Esophagus mucosa (tissue), 1 donor: ENCODE results near the gene ROR2. TPM values are rescaled to one million over a fixed set of nuclear protein-coding genes. Genes with fewer than 3 reads are reported as not detected.
"Not testable (repeated sequence)": the region's sequence is repeated elsewhere in the genome, so short reads cannot be mapped to it uniquely, and the experiment has no call there.

ENCODE experiments used
- ATAC-seq: fragments of 200-7000 bp; cut with Tn5 transposase; one replicate; pipeline ENCODE4 v1.9.1; 2020
- total RNA-seq: library from RNA; stranded (reverse); gene quantifications from one replicate; pipeline ENCODE4 v1.2.4, GENCODE V29; 2023
- donor health status: DM: yes; HTN: yes; CAD: no.

The ROR2 gene
- total RNA-seq, 1 donor from 2014 or later: 2.5 TPM

DNA sequence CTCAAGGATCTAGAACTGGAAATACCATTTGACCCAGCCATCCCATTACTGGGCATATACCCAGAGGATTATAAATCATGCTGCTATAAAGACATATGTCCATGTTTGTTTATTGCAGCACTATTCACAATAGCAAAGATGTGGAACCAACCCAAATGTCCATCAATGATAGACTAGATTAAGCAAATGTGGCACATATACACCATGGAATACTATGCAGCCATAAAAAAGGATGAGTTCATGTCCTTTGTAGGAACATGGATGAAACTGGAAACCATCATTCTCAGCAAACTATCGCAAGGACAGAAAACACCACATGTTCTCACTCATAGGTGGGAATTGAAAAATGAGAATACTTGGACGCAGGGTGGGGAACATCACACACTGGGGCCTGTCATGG lies 336.0 kb downstream of the ROR2 start:
- not testable (repeated sequence) for ATAC-seq

DNA sequence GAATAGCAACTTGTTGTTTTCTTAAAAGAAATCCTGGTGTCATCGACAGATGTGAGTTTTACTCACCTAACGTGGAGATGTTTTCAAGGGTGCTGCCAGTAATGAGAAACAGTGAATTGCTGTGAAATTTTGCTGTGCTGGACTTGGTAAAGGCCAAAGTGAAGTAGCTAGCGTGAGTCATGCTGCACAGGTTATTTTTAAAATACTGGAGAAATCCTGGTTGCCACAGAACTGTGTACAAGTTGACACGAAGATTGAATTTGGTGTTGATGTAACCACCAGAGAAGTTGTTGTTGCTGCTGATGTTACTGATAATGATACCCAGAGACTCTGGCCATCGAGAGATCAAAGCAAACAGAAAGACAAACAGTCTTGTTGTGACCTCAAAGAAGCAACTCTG lies 338.4 kb downstream of the ROR2 start:
- no peak for ATAC-seq

DNA sequence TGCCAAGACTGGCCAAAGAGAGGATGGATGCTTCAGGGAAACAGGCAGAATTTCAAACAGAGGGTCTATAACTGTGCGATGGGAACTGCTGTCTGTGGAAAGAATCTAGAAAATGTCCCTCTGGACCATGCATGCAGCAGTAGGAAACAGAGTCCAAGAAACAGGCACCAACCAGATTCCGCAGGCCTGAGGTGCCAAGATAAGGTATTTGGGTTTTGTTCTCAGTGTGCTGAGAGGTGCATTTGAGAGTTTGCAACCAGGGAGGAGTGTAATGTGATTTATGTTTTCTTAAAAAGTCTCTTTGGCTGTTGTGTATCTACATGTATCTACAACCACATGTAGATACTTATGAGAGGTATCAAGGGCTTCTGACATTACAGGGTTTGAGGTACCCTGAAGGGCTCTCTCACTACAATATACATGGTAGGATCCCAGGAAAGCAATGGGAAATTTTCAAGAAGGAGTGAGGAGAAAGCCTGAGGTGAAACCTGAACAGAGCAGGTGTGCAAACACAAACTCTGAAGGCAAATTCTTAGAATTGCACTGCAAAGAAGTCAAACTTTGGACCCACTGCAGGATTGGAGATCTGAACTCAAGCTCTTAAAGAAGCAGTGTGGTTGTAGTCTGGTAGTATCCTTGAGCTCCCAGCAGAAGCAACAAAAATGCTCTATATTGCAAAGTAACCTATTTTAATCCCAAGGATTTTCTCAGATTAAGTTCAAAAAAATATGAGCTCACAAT lies 343.6 kb downstream of the ROR2 start:
- no peak for ATAC-seq

DNA sequence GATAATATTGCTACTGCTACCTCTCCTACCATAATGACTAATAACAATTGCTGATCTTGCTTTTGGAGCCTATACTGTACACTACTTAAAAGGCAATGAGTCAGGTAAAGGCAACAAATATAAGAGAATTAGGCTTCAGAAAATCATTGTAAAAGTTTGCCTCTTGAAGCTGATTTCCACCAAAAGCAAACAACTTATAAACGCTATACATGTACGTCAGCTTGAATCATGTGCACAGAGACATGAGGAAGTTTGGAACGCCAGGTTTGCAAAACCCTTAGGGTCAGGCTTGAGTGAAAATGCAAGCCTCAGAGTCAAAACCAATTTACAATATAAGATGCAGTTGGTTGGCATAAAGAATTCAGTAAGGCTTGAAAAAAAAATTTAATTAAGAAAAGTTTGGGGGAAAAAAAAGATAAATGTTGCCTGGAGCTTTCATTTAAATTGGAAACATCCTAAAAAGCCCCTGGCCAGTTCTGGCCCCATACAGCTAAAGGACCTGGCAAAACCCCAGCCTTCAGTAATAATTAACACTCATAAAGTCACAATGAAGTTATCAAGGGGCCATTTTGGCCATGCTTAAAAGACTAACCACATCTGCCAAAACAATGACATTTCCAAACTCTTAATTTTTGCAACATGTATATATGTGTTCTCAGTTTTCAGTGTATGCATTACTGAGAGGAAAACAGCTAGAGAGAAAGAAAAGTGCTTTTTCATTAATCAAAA lies 345.4 kb downstream of the ROR2 start:
- ATAC-seq: no peak

DNA sequence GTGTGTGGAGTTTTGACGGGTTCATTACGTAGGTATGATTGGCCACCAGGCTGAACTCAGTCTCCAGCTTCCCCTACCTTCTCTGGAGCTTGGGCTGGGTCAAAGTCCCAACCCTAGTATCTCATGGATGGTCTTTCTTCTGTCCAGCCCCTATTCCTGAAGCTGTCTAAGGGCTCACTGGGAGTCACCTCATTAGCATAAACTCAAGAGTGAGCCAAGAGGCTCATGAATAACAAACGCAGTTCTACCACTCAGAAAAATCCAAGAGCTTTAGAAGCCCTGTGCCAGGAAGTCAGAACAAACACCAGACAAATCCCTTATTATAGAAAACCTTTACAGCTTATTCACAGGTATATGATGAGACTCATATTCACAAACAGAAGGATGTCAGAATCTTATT lies 346.1 kb downstream of the ROR2 start:
- ATAC-seq: no peak

DNA sequence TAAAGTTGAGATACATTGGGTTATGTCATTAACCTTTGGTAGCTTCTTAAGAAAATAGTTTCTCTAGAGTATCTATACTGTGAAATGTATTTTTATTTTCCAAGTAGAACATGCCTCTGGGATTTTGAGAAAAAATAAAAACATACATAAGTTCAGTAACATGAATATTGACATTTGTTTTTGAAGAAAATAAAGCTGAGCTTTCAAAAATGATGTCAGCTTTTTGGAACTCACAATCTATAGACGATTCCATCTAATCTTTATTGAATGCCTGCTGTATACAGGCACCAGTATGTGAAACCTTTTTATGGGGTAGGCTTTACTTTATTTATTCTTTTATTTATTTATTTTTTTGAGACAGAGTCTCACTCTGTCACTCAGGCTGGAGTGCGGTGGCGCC lies 350.5 kb downstream of the ROR2 start:
- ATAC-seq: no peak

DNA sequence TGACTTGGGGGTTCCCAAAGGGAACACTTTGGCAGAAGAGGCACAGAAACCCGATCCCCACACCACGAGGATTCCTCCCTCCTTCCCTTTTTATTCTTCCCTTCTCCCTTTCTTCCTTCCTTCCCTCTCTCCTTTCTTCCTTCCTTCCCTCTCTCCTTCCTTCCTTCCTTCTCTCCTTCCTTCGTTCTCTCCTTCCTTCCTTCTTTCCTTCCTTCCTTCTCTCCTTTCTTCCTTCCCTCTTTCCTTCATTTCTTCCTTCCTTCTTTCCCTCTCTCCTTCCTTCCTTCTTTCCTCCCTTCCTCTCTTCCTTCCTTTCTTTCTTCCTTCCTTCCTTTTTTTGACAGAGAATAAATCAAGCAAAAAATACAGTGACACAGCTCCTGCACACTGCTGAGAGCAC lies 358.4 kb downstream of the ROR2 start:
- ATAC-seq: no peak

DNA sequence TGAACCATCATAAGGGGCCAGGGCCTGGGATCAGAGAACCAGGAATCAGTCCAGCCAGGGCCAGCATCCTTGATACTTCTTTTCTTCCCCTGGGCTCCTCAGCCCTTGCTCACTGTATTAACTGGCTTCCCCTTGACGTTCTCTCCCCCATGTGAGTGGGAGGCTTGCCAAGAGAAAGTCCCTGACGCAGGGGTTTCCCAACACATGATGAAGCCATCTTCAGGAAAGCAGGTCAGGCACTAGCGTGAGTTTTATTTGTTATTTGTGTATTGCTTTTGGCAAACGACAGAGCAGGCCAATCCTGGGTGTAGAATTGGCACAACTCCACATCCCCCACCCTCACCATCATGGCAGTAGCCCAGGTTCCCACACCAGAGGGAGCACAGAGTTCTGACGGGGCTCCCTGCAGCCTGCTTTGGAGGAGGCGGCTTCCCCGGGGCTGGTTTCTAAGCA lies 360.9 kb downstream of the ROR2 start:
- ATAC-seq: no peak

DNA sequence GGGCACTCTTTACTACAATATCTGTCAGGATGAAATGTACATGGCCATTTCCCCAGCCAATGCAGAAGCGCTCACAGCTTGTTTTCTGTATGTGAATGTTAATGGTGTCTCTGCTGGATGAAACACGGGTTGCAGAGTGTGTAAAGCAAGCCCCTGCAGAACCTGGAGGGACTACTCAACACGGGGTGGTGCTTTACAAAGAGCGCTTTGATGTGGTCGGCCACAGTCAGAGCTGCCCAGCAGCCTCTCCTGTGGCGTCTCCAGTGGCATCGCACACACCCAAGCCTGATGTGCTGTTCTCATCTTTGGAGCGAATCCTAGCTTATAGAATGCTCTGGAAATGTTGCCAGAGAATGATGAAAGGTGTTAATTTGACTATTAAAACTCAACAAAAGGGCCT lies 363.7 kb downstream of the ROR2 start:
- peak; percentile 29 for ATAC-seq

DNA sequence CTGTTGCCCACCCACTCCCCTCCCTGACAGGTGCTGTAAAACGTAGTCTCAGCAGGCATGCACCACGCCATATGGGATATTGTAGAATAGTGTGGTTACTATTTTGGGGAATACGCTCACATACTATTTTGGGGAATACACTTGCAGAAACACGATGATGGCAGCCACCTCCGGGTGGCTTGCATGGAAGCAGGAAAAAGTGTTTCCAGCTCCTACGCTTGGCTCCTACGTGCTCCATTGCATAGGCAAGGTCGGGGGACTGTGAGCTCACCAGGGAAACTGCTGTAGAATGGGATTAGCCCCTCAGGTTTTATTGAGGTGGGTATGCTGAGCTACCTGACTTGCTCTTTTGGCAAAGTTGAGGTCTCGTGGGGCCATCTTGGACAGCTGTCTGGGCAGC lies 366.1 kb downstream of the ROR2 start:
- no peak for ATAC-seq

DNA sequence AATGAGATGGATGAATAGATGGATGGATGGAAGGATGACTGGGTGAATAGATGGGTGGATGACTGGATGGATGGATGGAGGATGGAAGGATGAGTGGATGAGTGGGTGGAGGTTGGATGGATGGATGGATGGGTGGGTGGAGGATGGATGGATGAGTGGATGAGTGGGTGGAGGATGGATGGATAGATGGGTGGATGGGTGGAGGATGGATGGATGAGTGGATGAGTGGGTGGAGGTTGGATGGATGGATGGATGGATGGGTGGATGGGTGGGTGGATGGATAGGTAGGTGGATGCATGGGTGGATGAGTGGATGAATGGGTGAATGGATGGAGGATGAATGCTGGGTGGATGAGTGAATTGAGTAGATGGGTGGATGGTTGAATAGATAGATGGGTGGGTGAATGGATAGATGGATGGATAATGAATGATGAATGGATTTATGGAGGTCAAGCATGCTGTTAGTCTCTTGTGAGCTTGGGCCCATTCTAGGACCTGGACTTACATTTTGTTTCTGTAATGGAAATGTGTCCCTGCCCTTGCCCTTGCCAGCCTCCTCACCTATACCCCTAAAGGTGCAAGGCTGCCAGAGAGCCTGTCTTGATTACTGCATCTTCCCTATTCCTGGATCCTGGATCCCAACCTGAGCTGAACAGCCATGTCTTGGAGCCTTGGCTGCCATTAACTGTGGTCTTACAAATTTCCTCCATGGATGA lies 366.7 kb downstream of the ROR2 start:
- no peak for ATAC-seq

DNA sequence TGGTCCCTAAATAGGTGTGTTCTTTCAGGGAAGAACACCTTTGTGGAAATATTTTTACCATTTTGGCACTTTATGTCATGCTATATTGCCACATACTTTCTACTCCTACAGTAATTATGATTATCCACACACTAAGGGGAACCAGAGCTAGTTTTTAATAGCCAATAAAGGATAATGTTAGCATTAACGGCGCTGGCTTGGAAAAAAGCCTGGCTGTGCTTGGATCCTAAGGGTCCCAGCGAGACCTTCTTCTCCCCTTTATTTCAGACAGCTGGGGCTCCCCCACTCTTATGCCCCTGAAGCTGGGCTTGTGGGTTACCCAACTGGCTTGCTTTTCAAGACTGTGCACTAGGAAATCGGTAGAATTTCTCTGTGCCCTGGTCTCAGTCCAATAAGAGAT lies 367.8 kb downstream of the ROR2 start:
- ATAC-seq: no peak

DNA sequence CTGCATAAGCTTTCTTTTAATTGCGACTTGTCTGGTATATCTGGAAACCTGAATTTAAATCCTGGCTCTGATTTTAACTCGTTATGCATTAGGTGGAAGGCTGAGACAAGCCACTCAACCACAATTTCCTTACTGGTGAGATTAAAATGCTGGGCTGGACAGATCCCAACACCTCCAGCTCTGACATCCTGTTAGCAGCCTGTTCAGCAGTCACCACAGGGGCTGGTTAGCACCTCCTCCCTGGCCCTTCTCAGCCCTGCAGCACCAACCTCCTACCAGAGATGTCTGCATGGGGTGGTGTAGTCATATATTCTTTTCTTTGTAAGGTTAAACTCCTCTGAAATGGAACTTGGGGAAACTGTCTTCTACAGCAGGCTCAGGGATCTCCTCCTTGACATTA lies 369.9 kb downstream of the ROR2 start:
- ATAC-seq: peak; percentile 37

DNA sequence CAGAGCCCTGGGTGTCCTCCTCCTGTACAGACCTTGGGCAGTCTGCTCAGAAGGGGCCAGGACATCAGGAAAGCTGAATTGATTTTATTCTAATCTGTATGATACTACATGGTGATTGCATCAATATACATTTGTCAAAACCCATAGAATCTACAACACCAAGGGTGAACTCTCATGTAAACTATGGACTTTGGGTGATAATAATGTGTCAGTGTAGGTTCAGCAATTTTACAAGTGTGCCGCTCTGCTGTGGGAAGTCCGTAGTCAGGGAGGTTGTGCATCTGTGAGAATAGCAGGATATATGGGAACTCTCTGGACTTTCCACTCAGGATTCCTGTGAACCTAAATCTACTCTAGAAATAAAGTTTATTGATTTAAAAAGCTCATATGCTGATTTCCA lies 371.1 kb downstream of the ROR2 start:
- ATAC-seq: no peak

DNA sequence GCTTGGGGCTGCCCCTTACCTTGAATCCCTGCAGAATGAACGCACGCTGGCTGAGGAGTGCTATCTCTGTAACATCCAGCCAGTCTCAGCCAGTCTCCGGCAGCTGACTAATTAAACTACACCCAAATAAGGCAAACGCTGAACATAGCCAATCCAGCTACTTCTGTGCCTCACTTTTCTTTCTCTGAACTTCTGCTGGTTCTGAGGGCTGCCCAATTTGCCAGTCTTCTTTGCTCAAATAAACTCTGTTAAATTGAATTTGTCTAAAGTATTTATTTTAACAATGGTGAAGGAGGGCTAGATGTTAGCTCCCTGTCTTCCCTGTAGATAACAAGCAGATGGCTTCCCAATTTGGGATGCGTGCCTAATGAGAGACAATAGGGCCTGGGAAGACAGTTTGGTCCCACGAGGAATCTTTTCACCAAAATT lies 372.4 kb downstream of the ROR2 start:
- ATAC-seq: peak; percentile 51

DNA sequence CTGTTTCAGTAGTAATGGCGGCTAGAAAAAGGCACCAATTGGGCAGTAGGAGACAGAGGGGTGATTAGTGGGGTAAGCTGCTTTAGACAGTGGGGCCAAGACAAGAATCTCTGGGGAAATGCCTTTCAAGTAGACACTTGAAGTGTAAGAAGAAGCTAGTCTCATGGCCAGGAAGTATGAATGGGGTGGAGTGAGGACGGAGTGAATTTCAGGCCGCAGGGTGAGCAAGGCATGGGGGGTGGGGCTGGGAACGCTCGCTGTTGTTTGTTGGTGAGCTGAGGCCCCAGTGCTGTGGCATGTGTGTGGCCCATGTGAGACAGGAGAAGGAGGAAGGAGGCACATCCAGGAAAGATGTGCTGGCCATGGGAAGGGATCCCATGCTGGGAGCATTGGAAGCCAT lies 377.2 kb downstream of the ROR2 start:
- peak; percentile 22 for ATAC-seq

DNA sequence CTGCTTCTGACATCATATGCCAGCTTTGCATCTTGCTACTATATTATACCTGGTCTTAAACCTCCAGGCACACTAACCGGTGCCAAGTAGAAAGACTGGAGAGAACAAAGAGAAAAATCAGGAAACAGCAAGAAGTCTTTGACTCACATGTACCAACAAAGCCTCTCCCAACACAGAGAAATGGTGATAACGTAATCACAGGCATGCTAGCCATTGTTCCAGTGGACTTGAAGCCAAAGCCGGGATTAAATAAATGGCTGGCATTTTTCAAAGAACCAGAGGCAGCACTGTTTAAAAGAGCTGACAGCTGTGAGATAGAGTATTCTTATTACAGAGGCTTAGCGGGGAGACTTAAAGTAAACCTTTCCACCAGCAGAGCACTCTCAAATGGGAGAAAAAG lies 378.0 kb downstream of the ROR2 start:
- ATAC-seq: peak; percentile 95

DNA sequence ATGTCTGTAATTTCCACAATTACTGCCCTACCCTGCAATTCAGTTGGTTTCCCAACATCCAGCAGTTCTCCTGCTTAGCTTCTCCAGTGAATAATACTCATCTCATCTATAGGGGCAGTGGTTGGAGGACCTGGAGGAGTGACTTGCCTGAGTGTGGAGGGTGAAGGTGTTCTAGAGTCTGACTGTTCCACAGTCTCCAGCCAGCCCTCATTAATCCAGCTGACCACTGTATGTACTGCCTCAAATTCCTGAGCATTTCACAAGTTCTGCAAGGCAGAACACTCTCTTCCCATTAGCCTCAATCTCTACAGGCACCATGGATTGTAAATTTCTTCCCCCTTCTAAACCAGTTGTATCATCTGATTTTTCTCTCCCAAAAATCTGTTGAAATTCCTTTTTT lies 379.0 kb downstream of the ROR2 start:
- ATAC-seq: no peak

DNA sequence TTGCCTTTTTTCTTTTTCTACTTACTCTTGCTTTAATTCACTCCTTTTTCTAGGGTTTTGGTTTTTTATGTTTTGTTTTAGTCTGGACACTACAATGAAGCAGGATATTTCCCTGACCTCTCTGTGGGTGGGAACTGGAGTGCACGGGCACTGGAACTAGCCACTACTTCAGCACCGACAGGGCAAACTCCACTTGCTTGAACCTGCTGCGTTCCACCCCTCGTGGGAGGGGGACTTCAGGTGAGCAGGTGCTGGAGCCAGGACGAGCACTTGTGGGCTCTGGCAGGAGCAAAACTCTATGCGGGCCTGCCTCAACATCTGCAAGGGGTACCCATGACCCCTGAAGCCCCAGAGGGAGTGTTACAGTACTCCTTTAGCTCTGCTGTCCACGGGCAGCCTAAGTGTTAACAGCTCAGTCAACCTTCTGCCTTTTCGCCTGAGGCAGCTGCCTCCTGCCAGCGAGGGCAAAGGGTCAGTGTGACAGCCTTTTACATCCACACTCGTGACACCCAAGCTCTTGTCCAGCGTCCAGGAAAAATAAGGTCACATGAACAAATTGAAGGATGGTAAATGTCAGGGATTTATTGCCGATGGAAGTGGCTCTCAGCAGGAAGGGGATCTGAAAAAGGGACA lies 382.3 kb downstream of the ROR2 start:
- ATAC-seq: no peak

DNA sequence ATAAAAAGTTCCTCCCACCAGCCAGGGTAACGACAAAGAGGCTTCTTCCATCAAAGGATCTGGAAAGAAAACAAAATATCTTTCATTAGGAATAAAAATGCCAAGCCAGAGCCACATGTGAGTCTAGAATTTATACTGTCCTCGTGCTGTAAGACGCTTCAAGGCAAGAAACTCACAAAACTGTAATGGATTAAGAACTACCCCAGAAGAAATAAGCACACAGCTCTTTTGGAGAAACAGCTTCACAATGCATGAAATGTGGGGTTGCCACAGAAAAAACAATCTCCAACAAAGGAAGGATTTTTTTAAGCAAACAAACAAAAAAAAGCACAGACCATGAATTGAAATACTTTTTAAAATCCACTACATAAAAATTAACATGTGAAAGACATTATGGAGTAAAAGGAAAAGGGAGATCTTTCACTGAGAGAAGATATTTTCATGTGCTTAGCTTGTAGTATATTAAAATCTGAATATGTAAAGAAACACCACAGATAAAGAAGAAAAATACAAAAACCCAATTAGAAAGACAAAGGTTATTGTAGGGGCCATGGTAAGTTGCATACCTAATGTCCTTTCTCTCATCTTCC lies 385.9 kb downstream of the ROR2 start:
- no peak for ATAC-seq

DNA sequence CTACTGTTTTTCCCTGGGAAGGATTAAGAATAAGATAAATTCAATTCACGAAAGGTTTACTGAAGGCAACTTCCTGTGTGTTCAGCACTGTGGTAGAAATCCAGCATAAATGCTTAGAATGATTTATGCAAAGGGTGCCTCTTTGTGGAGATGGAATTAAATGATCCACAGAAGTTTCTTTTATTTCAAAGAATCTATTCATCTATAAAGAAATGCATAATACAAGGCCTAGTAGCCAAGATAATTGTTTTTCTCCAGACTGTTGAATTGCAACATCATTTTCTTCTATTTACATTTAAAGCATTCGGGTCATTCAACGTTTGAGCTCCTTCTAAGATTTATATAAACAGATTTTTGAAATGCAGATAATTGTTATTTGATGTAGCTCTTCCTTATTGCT lies 387.6 kb downstream of the ROR2 start:
- ATAC-seq: no peak

DNA sequence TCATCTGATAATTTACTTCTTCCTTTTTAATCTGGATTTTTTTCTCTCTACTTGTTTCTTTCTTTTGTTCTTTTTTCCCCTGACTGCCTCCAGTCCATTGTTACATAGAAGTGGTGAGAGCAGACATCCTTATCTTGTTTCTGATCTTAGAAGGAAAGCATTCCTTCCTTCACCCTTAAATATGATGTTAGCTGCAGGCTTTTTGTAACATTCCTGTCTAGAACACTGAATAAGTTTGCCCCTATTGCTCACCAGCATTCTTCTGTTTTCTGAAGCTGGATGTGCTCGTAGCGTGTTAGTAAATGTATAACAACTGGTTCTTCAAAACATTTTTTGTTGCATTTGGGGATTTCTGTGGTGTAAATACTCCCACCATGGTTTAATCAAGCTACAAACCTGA lies 389.7 kb downstream of the ROR2 start:
- ATAC-seq: no peak

DNA sequence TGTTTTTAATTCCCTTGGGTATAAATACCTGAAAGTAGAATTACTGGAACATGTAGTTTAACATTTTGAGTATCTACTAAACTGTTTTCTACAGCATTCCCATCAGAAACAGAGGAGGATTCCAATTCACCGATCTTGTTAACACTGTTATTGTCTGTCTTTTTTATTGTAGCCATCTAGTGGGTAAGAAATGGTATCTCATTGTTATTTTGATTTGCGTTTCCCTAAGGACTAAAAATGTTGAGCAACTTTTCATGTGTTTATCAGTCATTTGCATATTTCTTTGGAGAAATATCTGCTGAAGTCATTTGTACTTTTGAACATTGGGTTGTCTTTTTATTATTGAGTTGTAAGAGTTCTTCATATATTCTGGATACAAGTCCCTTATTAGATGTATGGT lies 391.1 kb downstream of the ROR2 start:
- no peak for ATAC-seq
